Activated T-helper 17 cell treated with anti-CD3 and anti-CD28 coated beads, Interleukin-2, amount 50 U/mL, for 72 hours (primary cell): ENCODE data around the gene NRARP. TPM values are rescaled to one million over a fixed set of nuclear protein-coding genes. Genes with fewer than 3 reads are reported as not detected.
A peak's percentile ranks its signal among the peaks of the same experiment; 100 is the strongest.

ENCODE experiments used
- ATAC-seq: fragments of 150-1000 bp; cut with Tn5 transposase; replicated peaks from 2 replicates; pipeline ENCODE4 v1.10.0; 2021; ENCODE audit warnings: mild to moderate bottlenecking, moderate library complexity
- H3K27ac Mint-ChIP-seq: one replicate; pipeline ENCODE4 v1.8.0; 2022; ENCODE audit warnings: mixed read lengths
- H3K27me3 Mint-ChIP-seq: one replicate; pipeline ENCODE4 v1.8.0; 2022; ENCODE audit warnings: mixed read lengths
- H3K36me3 Mint-ChIP-seq: one replicate; pipeline ENCODE4 v1.8.0; 2022; ENCODE audit warnings: low read depth, mild to moderate bottlenecking, mixed read lengths
- H3K4me1 Mint-ChIP-seq: one replicate; pipeline ENCODE4 v1.8.0; 2022; ENCODE audit warnings: mixed read lengths
- H3K4me3 Mint-ChIP-seq: one replicate; pipeline ENCODE4 v1.8.0; 2022; ENCODE audit warnings: mild to moderate bottlenecking, mixed read lengths
- H3K9me3 Mint-ChIP-seq: one replicate; pipeline ENCODE4 v1.8.0; 2022; ENCODE audit warnings: mixed read lengths
- total RNA-seq, 2 donors: library from RNA; stranded (reverse); gene quantifications; one replicate each; pipeline ENCODE4 v1.2.3, GENCODE V29; 2022

NRARP gene
- total RNA-seq, 2 donors from 2014 or later = 0.66 to 0.86 TPM

GRCh38 chr9:137299938-137300337 is 2.1 kb downstream of the NRARP start:
- Mint-ChIP-seq H3K4me1 (peaks cover 5% of the 10 kb centered on the region), H3K4me3 (peak overlapping the region; percentile 43), H3K27ac (no peak overlapping the region), H3K36me3 (no peaks in the 10 kb centered on the region), H3K27me3 (peaks cover 13% of the 10 kb centered on the region), H3K9me3 (no peaks in the 10 kb centered on the region)
- ATAC-seq = no peak

DNA sequence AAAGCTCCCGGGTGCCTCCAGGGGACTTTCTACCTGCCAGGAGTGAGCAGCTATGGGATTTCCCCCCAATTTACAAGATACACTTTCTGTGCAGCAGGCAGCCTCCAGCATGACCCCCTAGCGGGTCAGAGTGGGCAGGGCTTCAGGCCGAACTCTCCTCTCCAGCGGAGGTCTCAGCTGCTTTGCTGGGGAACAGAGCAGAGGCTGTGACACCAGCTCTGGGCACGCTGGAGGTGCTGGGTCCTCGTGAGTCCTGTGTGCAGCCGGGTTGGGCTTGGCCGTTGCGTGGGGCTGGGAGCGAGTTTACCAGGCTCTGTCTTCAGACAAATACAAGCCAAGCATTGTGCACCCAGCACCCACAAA is 2.9 kb downstream of the NRARP start:
- Mint-ChIP-seq H3K27ac (no peak overlapping the region), H3K27me3 (peaks cover 17% of the 10 kb centered on the region), H3K36me3 (no peaks in the 10 kb centered on the region), H3K4me1 (peaks cover 5% of the 10 kb centered on the region), H3K9me3 (no peaks in the 10 kb centered on the region), H3K4me3 (no peak overlapping the region)
- ATAC-seq = no peak

GRCh38 chr9:137298401-137299202 is 3.5 kb downstream of the NRARP start:
- H3K27me3 Mint-ChIP-seq = peaks cover 20% of the 10 kb centered on the region
- no peak overlapping the region for H3K4me3 Mint-ChIP-seq
- no peaks in the 10 kb centered on the region for H3K9me3 Mint-ChIP-seq
- H3K4me1 Mint-ChIP-seq = peaks cover 5% of the 10 kb centered on the region
- ATAC-seq = no peak
- no peak overlapping the region for H3K27ac Mint-ChIP-seq
- no peaks in the 10 kb centered on the region for H3K36me3 Mint-ChIP-seq

- no peaks in the 10 kb centered on the region for H3K9me3 Mint-ChIP-seq
- no peak for ATAC-seq
- H3K36me3 Mint-ChIP-seq = no peaks in the 10 kb centered on the region
- no peak overlapping the region for H3K4me3 Mint-ChIP-seq
- peaks cover 25% of the 10 kb centered on the region for H3K27me3 Mint-ChIP-seq
- H3K27ac Mint-ChIP-seq = no peak overlapping the region
- peaks cover 5% of the 10 kb centered on the region for H3K4me1 Mint-ChIP-seq
These were observed 4.1 kb downstream of the NRARP start for GRCh38 chr9:137297966-137298365.

GRCh38 chr9:137296670-137297664 is 5.1 kb downstream of the NRARP start:
- peaks cover 25% of the 10 kb centered on the region for H3K27me3 Mint-ChIP-seq

GRCh38 chr9:137295849-137296669 is 6.0 kb downstream of the NRARP start:
- H3K27me3 Mint-ChIP-seq = peaks cover 25% of the 10 kb centered on the region
- ATAC-seq = no peak
- peaks cover 5% of the 10 kb centered on the region for H3K4me1 Mint-ChIP-seq
- no peaks in the 10 kb centered on the region for H3K36me3 Mint-ChIP-seq
- H3K4me3 Mint-ChIP-seq = peak overlapping the region; percentile 54
- H3K27ac Mint-ChIP-seq = no peak overlapping the region
- no peaks in the 10 kb centered on the region for H3K9me3 Mint-ChIP-seq

More at GRCh38 chr9:137296670-137297664, 5.1 kb downstream of the NRARP start:
- Mint-ChIP-seq H3K4me3 (peak overlapping the region; percentile 54), H3K27ac (no peak overlapping the region), H3K36me3 (no peaks in the 10 kb centered on the region), H3K9me3 (no peaks in the 10 kb centered on the region), H3K4me1 (peaks cover 5% of the 10 kb centered on the region)
- ATAC-seq = no peak

DNA sequence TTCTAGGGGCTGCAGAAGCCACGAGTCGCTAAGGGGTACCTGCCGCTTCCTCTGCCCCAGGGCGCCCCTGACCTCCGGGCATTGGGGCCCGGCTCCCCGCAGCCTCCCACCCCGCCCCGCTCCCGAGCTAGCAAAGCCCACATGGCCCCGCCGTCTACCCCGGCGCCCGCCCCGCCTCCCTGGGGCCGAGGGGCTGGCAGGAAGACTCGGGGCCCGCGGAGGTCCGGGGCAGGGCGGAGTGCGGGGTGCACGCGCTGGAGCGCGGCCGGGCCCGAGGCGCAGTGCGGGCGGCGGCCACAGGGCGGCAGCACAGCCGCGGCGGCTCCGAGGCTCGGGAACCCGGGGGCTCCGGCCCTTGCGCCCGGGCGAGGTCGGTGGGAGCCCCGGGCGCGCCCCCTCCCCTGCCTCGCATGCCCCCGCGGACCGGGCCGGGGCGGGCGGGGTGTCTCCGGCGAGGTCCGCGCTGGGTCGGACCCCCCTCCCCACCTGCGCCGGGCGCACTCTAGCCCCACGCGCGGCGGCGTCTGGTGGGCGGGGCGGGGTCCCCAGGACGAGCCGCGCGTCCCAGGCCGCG is 6.7 kb downstream of the NRARP start:
- no peaks in the 10 kb centered on the region for H3K9me3 Mint-ChIP-seq
- H3K36me3 Mint-ChIP-seq = no peaks in the 10 kb centered on the region
- H3K4me3 Mint-ChIP-seq = no peak overlapping the region
- no peak overlapping the region for H3K27ac Mint-ChIP-seq
- peaks cover 5% of the 10 kb centered on the region for H3K4me1 Mint-ChIP-seq
- peak; percentile 86 for ATAC-seq
- peaks cover 25% of the 10 kb centered on the region for H3K27me3 Mint-ChIP-seq

GRCh38 chr9:137294681-137295237 is 7.3 kb downstream of the NRARP start:
- Mint-ChIP-seq H3K4me3 (no peak overlapping the region), H3K4me1 (peaks cover 5% of the 10 kb centered on the region), H3K9me3 (no peaks in the 10 kb centered on the region), H3K27me3 (peaks cover 23% of the 10 kb centered on the region), H3K36me3 (no peaks in the 10 kb centered on the region), H3K27ac (no peak overlapping the region)
- no peak for ATAC-seq

DNA sequence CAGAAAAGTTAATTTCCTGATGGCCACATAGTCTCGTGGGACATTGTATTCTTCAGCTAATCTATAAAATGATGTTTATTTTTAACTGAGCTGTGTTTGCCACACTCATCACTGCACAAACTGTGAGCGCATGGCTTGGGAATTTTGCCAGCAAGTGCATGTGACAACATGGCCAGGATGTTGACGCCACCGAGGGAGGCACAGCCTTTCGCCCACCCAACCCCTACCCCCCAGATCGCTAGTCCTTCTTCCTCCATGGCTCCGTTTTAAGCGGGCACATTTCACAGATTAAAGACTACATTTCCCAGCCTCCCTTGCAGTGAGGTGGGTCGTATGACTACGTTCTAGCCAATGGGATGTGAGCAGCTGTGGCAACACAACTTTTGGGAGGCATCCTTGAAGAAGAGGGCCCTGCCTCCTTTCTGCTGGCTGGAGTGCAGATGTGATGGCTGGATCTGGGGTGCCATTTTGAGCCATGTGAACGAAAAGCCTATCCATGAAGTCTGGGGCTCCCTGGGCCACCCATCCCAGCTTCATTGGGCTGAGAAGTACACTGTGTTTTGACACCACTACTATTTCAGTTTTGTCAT is 7.9 kb downstream of the NRARP start:
- H3K4me1 Mint-ChIP-seq = peaks cover 5% of the 10 kb centered on the region
- ATAC-seq = peak; percentile 65
- no peak overlapping the region for H3K4me3 Mint-ChIP-seq
- peaks cover 22% of the 10 kb centered on the region for H3K27me3 Mint-ChIP-seq
- no peak overlapping the region for H3K27ac Mint-ChIP-seq
- H3K9me3 Mint-ChIP-seq = no peaks in the 10 kb centered on the region
- no peaks in the 10 kb centered on the region for H3K36me3 Mint-ChIP-seq

DNA sequence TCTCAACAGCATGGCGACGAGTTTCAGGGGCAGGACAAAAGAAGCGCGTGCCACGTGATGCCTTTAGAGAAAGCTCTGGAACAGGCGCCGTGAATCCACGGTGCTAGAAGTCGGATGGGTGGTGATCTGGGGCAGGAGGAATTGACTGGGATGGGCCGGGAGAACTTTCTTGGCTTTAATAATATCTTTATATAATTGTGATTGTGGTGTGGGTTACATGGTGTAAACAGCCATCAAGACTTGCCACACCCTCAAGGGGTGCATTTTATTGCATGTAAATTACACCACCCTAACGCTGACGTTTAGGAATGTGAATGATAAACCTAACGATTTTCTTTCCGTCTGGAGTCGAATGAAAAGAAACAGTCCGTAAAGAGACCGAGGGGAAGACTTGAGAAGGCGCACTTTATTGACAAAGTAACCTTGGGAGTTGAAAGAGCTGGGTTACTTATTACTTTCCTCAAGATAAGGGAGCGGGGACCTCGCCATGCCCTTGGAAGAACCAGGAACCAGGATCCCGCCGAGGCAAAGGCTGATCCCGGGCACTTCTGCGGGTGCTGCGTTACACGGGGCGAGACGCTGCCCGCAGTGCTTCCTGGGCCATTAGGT is 8.5 kb downstream of the NRARP start:
- no peak overlapping the region for H3K27ac Mint-ChIP-seq
- H3K4me3 Mint-ChIP-seq = no peak overlapping the region
- H3K4me1 Mint-ChIP-seq = peaks cover 5% of the 10 kb centered on the region
- no peaks in the 10 kb centered on the region for H3K9me3 Mint-ChIP-seq
- ATAC-seq = no peak
- peaks cover 22% of the 10 kb centered on the region for H3K27me3 Mint-ChIP-seq
- no peaks in the 10 kb centered on the region for H3K36me3 Mint-ChIP-seq

GRCh38 chr9:137293094-137293481 is 9.0 kb downstream of the NRARP start:
- H3K27ac Mint-ChIP-seq = no peak overlapping the region
- peaks cover 22% of the 10 kb centered on the region for H3K27me3 Mint-ChIP-seq
- no peaks in the 10 kb centered on the region for H3K36me3 Mint-ChIP-seq
- no peak for ATAC-seq
- no peak overlapping the region for H3K4me3 Mint-ChIP-seq
- H3K4me1 Mint-ChIP-seq = peaks cover 5% of the 10 kb centered on the region
- H3K9me3 Mint-ChIP-seq = no peaks in the 10 kb centered on the region

DNA sequence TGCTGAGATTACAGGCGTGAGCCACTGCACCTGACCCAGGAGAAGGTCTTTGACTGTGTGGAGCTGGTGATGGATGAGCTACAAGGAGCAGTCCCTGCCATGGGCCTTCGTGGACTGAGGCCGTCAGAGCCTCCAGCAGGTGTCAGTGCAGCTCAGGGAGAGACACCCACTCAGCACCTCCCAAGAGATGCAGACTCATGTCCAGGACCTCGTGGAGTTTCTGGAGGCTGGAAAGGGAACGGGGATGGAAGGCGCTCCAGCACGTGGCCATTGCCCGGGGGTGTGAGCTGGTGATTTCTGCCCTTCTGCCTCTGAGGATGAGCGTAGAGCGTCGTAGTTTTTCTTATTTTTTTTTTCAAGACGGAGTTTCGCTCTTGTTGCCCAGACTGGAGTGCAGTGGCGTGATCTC is 15.1 kb downstream of the NRARP start:
- no peaks in the 10 kb centered on the region for H3K4me1 Mint-ChIP-seq
- H3K27ac Mint-ChIP-seq = no peak overlapping the region
- no peaks in the 10 kb centered on the region for H3K27me3 Mint-ChIP-seq
- H3K36me3 Mint-ChIP-seq = no peaks in the 10 kb centered on the region
- peak; percentile 51 for ATAC-seq
- H3K4me3 Mint-ChIP-seq = no peak overlapping the region
- no peaks in the 10 kb centered on the region for H3K9me3 Mint-ChIP-seq
